Astrocyte of the spinal cord (primary cell): Measurements from ENCODE around the gene C16orf82.
"Not testable (repeated sequence)": the region's sequence is repeated elsewhere in the genome, so short reads cannot be mapped to it uniquely, and the experiment has no call there.

Experiments used
- DNase-seq: peaks from one replicate; pipeline ENCODE4 v3.0.0; 2011; ENCODE audit warnings: low read depth, low spot score
- H3K4me3 ChIP-seq: 2 replicates; pipeline ENCODE4 v1.5.1; 2011; ENCODE audit warnings: low read depth, mild to moderate bottlenecking, low read length, moderate library complexity
- CTCF ChIP-seq: IDR thresholded peaks from 2 replicates; pipeline ENCODE4 v1.5.1; 2012; ENCODE audit warnings: low read depth, mild to moderate bottlenecking, low read length, inconsistent platforms
- in situ Hi-C: cut with HindIII; loops from 2 replicates; pipeline ENCODE4 v1.10.0; 2017; ENCODE audit warnings: low sequenced_read_pairs

C16orf82 gene

GRCh38 chr16:27084307-27085028, 17.7 kb downstream of the C16orf82 start:
- H3K4me3 ChIP-seq = no peak overlapping the region
- no peak for DNase-seq
- no peak for TF ChIP-seq CTCF
- in situ Hi-C loops = no loop called here

GRCh38 chr16:27085182-27085581, 18.5 kb downstream of the C16orf82 start:
- TF ChIP-seq CTCF = no peak
- in situ Hi-C loops = no loop called here
- DNase-seq = no peak
- no peak overlapping the region for H3K4me3 ChIP-seq

- in situ Hi-C loops, DNase-seq, H3K4me3 ChIP-seq: not testable (repeated sequence)
These were observed 19.3 kb downstream of the C16orf82 start for GRCh38 chr16:27086031-27086430.

- H3K4me3 ChIP-seq = no peak overlapping the region
- no peak for DNase-seq
- no peak for TF ChIP-seq CTCF
- in situ Hi-C loops = no loop called here
These were observed 21.5 kb downstream of the C16orf82 start for GRCh38 chr16:27088216-27088615.

GRCh38 chr16:27096375-27096774, 29.6 kb downstream of the C16orf82 start:
- no peak overlapping the region for H3K4me3 ChIP-seq
- in situ Hi-C loops = no loop called here
- TF ChIP-seq CTCF = no peak
- no peak for DNase-seq

GRCh38 chr16:27097800-27098230, 31.1 kb downstream of the C16orf82 start:
- TF ChIP-seq CTCF = no peak
- in situ Hi-C loops = no loop called here
- no peak for DNase-seq
- no peak overlapping the region for H3K4me3 ChIP-seq

GRCh38 chr16:27098366-27099049, 31.8 kb downstream of the C16orf82 start:
- DNase-seq = no peak
- in situ Hi-C loops = no loop called here
- no peak for TF ChIP-seq CTCF
- no peak overlapping the region for H3K4me3 ChIP-seq
